ENCODE results near the gene PRSS36.
"Not testable (repeated sequence)": the region's sequence is repeated elsewhere in the genome, so short reads cannot be mapped to it uniquely, and the experiment has no call there.

PRSS36 gene

GRCh38 chr16:31149894-31150890 is at the start of gene PRSS36:
TSS of gene PRSS36 (minus strand) at chr16:31150066. CDS start at chr16:31150035, 31 bp downstream.
- DNase-seq: no peak

GRCh38 chr16:31199430-31200041 is 49.7 kb upstream of the PRSS36 start:
- DNase-seq: no peak

DNA sequence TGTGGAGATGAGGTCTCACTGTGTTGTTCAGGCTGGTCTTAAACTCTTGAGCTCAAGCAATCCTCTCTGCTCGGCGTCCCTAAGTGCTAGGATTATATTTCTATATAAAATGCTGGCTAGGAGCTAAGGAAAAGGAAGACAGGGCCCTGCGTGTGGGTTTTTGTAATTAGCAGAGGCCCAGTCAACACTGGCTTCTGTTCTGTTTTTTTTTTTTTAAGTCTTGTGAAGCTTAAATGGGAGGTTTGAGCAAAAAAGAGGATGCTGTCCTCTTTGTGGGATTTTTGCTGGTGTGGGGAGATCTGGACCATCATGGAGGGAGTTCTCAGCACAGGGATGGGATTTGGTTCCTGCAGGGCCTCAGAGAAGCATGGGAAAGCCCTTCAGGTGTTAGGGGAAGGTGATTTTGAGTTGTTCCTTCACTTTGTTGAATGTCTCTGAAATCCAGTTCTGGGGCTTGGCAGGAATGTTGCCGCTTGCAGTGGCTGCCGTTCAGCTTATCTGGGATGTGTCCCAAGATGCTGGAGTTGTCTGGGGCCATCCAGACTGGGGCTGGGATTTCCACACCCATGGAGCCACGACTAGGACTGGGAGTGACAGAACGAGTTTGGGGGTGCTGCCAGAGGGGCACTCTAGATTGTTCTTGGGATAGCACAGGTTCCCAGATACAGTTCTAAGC is 48.5 kb upstream of the PRSS36 start:
- DNase-seq: no peak

DNA sequence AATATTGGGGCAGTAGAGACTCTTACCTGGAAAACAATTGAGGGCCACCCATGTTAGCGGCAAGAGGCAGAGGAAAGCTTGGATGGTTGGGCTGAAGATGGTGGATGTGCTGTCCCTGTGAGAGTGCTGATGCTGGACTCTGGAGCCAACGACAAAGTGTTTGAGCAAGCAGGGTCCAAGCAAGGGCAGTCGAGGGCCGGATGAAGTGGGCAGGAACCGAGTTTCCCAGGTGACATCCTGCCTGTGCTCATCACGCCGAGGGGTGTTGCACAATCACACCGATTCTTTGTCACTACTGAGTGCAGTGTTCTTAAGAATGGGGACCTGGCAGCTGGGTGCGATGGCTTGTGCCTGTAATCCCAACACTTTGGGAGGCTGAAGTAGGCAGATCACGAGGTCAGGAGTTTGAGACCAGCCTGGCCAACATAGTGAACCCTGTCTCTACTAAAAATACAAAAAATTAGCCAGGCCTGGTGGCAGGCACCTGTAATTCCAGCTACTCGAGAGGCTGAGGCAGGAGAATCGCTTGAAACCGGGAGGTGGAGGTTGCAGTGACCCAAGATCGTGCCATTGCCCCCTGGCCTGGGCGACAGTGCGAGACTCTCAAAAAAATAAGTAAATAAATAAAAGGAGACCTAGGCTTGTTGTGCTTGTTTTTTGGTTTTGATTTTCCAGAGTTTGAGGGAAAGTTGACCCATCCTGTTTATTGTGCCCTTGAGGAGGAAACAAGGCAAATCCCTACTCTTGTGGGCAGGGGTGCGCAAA is 46.6 kb upstream of the PRSS36 start:
- DNase-seq: no peak

- not testable (repeated sequence) for DNase-seq
Measured at GRCh38 chr16:31195861-31196260, 46.0 kb upstream of the PRSS36 start.

- DNase-seq: no peak
Measured at GRCh38 chr16:31194898-31195297, 45.0 kb upstream of the PRSS36 start.

DNA sequence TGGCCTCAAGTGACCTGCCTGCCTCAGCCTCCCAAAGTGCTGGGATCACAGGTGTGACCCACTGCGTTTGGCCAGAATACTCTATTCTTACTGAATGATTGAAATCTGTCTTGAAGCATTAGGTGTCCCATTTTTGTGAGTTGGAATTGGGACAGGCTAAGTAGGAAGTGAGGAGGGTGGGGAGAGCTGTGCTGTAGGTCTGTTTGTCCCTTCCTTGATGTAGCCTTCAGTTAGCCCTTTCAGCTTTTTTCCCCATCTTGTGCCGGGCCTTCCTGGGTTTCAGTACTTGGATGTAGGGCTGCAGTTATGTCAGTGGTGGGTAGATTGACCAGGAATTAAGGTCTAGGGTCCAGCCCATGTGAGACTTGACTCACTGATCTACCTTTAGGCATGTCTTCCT is 44.0 kb upstream of the PRSS36 start:
- no peak for DNase-seq

- no peak for DNase-seq
Measured at GRCh38 chr16:31192856-31193642, 43.2 kb upstream of the PRSS36 start.

- no peak for DNase-seq
Measured at GRCh38 chr16:31191697-31192428, 42.0 kb upstream of the PRSS36 start.

GRCh38 chr16:31190818-31191444 is 41.1 kb upstream of the PRSS36 start:
- no peak for DNase-seq

DNA sequence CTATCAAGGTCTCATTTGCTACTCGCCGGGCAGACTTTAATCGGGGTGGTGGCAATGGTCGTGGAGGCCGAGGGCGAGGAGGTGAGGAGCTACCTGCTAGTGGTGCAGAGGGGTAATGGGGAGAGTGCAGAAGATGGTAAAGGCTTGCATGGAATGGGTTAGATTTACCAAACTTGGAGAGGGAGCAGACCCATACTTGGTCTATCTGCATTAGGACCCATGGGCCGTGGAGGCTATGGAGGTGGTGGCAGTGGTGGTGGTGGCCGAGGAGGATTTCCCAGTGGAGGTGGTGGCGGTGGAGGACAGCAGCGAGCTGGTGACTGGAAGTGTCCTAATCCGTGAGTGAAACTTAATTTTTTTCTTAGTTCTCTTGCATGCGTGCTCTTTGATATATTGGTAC is 40.2 kb upstream of the PRSS36 start:
- DNase-seq: no peak

DNA sequence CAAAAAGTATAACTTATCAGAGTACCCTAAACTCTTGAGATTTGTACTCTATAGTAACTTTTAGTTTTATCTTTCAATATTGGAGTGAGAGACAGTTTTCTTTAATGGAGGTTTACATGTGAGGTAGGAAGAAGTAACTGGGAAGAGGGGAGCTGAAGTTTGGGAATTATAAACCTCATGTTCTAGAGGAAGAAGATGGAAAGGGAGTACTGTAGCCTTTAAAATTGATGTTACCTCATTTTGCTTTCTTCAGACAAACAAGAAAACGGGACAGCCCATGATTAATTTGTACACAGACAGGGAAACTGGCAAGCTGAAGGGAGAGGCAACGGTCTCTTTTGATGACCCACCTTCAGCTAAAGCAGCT is 39.5 kb upstream of the PRSS36 start:
- DNase-seq: no peak

DNA sequence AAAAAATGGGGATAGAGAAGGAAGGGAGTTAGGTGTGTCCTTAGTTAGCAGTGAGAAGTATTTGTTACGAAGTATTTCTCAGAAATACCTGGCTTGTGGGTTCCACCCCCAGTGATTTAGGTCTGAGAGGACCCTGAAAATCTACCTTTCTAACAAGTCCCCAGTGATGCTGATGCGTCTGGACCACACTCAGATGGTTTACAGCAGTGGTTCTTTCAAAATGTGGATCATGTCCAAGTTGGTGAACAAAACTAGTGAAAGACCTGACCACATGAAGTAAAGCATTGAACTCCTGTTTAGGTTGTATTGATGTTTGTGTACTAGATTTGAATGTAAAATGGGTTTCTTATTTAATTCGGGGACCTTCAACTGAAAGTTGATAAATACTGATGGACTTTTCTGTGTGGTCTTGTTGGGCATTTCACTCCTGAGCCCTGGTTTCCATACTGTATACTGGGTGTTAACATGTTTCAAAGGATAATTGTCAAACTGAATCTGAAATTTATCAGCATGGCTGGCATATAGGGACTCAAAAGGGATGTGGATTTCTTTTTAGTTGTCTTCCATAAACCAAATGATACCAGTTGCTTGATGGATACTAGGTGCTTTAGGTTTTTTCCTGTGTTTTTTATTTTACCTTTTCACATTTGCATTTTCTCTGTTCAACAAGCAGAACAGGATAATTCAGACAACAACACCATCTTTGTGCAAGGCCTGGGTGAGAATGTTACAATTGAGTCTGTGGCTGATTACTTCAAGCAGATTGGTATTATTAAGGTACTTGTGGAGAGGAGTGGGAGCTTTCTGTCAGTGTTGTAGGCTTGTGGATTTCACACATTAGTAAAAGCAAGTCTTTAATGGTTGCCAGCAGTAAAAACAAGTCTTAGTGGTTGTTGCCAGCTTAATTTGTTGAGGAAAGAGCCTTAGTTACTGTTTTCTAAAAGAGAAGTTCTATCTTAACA is 38.9 kb upstream of the PRSS36 start:
- DNase-seq: no peak

DNA sequence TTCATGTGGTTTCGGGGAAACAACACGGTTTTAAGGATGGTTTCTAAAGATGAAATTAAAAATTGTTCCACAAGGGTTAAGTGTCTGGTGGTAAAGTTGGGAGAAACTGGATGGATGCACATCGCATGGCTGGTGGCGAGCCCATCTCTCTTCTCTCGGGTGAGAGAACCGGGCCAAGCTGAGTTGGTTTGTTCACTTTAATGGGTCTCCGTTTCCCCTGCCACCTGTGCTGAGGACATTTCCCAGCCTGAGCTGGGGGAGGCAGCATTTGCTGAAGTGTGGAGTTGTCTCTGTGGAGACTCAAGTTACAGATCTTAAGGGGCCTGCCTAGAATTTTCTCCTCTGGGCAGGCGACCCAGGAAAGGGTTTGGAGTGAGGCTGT is 37.9 kb upstream of the PRSS36 start:
- DNase-seq: no peak

GRCh38 chr16:31186930-31187807 is 37.3 kb upstream of the PRSS36 start:
- no peak for DNase-seq

DNA sequence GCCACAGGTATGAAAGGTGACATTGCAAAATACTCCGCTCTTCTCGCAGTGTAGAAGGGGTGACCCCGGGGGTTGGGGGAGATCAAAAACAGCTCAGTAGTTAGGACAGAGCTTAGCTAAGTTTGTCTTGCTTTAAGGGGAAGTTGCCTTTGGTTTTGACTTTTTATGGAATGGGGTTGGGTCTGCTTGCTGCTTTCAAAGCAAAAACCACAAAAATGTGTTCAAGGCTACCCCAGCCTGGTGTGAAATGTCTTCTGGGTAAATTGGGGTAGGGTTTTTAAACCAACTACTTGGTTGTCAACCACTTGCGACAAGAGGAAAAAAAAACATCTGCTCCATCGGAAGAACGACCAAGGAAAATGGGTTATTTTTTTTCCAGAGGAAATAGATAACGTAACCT is 36.3 kb upstream of the PRSS36 start:
- DNase-seq: no peak

DNA sequence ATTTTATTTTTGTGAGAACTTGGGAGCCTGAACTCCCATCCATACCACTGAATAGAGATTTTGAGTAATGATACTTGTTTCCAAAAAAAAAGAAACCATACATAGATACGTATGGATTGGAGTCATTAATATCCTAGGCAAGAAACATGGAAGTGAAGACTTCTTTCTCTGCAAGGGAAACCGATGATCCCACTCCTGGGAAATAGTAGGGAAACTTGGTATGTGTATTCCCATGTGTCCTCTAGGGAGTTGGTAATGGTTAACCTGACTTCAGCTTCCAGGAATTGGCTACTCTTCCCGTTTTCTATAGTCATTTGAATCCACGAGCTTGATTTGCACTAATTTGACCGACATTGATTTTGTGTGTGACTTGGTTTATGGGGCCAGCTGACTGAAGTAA is 35.5 kb upstream of the PRSS36 start:
- no peak for DNase-seq

DNA sequence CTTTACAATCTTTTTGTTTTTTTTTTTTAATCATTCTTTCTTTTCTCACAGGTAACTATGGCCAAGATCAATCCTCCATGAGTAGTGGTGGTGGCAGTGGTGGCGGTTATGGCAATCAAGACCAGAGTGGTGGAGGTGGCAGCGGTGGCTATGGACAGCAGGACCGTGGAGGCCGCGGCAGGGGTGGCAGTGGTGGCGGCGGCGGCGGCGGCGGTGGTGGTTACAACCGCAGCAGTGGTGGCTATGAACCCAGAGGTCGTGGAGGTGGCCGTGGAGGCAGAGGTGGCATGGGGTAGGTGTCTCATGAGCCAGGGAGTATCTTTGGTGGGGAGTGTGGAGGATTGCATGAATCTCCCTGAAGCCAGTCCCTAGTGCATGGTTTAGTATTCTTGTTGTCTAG is 35.0 kb upstream of the PRSS36 start:
- no peak for DNase-seq

Data from KG1 (cell line).